Uterus (tissue), 4 donors: ENCODE results near the gene ATN1. TPM values are rescaled to one million over a fixed set of nuclear protein-coding genes. Genes with fewer than 3 reads are reported as not detected.

Experiments
- DNase-seq, 2 donors: peaks; one replicate each; pipeline ENCODE4 v3.0.0-alpha.2; 2019 to 2020
- H3K27ac ChIP-seq, 2 donors: fragments of 200-600 bp; sonication (generic); 1 replicate in 1 of 2; 2 replicates in 1 of 2; pipeline ENCODE4 v1.5.1; 2016 to 2018
- H3K27me3 ChIP-seq, 2 donors: fragments of 200-600 bp; sonication (generic); one replicate each; pipeline ENCODE4 v1.5.1; 2018 to 2019; ENCODE audit warnings: control low read depth in 1 of 2
- H3K36me3 ChIP-seq, 2 donors: fragments of 200-600 bp; sonication (generic); one replicate each; pipeline ENCODE4 v1.5.1; 2019; ENCODE audit warnings: control low read depth in 1 of 2
- H3K4me1 ChIP-seq, 2 donors: fragments of 200-600 bp; sonication (generic); one replicate each; pipeline ENCODE4 v1.5.1; 2018 to 2019; ENCODE audit warnings: control low read depth in 1 of 2
- H3K4me3 ChIP-seq, 2 donors: fragments of 200-600 bp; sonication (generic); 1 replicate in 1 of 2; 2 replicates in 1 of 2; pipeline ENCODE4 v1.5.1; 2018 to 2019; ENCODE audit warnings: mild to moderate bottlenecking in 1 of 2
- H3K9me3 ChIP-seq, 2 donors: fragments of 200-600 bp; sonication (generic); one replicate each; pipeline ENCODE4 v1.5.1; 2019; ENCODE audit warnings: control low read depth in 1 of 2
- POLR2A ChIP-seq, 2 donors: fragments of 450-650 bp; IDR thresholded peaks; one replicate each; pipeline ENCODE4 v1.6.1; 2016; ENCODE audit warnings: antibody characterized with exemption in 2 of 2, mild to moderate bottlenecking in 1 of 2, moderate library complexity in 1 of 2
- intact Hi-C: fragments of 100-400 bp; cut with DNase I; formaldehyde crosslinking; loops from one replicate; pipeline ENCODE4 v1.15.1; 2023; ENCODE audit warnings: low total_unique reads
- total RNA-seq, 4 donors: library from RNA; depleted of rRNA in 3 of 4; stranded (reverse); fragments of >200 nt in 3 of 4; gene quantifications; one replicate each; pipeline versions ENCODE4 v1.1.0 to v1.2.4, GENCODE V29; 2014 to 2023
- TF ChIP-seq, protein P1 (sequence below), 4 experiments: fragments of 200-600 bp in 2 of 4; fragments of 450-650 bp in 2 of 4; sonication (generic) in 2 of 4; IDR thresholded peaks; one replicate each; pipeline ENCODE4 v1.5.1; 2016 to 2019; ENCODE audit warnings: antibody characterized with exemption in 4 of 4, mild to moderate bottlenecking in 2 of 4, moderate library complexity in 1 of 4
- donor health status: DM: yes; HTN: yes; CAD: no.

ATN1 gene
- total RNA-seq, 4 donors from 2014 or later = 10.8 to 283 (median 28.7) TPM

DNA sequence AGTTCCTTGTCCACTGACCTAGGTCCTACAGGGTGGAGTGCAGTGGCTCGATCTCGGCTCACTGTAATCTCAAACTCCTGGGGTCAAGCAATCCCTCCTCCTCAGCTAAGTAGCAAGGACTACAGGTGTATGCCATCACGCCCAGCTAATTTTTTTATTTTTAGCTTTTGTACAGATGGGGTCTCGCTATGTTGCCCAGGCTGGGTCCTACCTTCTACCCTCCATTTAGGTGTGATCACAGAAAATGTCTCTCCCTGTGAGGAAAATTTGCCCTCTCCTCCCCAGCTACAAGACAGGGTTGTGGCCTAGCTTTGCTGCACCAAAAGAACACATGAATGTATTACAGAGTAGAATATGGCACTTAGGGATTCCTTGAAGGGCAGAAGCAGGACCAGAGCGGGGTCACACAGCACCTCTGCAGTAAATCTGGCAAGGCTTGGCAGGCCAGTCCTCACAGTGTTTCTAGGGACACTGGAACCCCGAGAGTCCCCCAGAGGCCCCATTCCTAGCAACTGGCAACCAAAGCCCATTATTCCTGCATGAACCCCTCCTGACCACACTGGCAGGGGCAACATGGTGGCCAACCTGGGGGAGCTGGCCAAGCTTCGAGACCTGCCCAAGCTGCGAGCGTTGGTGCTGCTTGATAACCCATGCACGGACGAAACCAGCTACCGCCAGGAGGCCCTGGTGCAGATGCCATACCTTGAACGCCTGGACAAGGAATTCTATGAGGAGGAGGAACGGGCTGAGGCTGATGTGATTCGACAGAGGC is 15.4 kb upstream of the ATN1 start:
- DNase-seq = no peak
- Histone ChIP-seq H3K9me3 (no peaks in the 10 kb centered on the region), H3K4me3 (no peak overlapping the region), H3K36me3 (no peaks in the 10 kb centered on the region), H3K4me1 (no peaks in the 10 kb centered on the region), H3K27me3 (no peaks in the 10 kb centered on the region), H3K27ac (no peak overlapping the region)
- no peak for TF ChIP-seq POLR2A (IDR thresholded peaks at IDR 0.05)
- TF ChIP-seq, protein P1, sequence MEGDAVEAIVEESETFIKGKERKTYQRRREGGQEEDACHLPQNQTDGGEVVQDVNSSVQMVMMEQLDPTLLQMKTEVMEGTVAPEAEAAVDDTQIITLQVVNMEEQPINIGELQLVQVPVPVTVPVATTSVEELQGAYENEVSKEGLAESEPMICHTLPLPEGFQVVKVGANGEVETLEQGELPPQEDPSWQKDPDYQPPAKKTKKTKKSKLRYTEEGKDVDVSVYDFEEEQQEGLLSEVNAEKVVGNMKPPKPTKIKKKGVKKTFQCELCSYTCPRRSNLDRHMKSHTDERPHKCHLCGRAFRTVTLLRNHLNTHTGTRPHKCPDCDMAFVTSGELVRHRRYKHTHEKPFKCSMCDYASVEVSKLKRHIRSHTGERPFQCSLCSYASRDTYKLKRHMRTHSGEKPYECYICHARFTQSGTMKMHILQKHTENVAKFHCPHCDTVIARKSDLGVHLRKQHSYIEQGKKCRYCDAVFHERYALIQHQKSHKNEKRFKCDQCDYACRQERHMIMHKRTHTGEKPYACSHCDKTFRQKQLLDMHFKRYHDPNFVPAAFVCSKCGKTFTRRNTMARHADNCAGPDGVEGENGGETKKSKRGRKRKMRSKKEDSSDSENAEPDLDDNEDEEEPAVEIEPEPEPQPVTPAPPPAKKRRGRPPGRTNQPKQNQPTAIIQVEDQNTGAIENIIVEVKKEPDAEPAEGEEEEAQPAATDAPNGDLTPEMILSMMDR (IDR thresholded peaks at IDR 0.05) = no peak
- intact Hi-C loops = no loop called here

DNA sequence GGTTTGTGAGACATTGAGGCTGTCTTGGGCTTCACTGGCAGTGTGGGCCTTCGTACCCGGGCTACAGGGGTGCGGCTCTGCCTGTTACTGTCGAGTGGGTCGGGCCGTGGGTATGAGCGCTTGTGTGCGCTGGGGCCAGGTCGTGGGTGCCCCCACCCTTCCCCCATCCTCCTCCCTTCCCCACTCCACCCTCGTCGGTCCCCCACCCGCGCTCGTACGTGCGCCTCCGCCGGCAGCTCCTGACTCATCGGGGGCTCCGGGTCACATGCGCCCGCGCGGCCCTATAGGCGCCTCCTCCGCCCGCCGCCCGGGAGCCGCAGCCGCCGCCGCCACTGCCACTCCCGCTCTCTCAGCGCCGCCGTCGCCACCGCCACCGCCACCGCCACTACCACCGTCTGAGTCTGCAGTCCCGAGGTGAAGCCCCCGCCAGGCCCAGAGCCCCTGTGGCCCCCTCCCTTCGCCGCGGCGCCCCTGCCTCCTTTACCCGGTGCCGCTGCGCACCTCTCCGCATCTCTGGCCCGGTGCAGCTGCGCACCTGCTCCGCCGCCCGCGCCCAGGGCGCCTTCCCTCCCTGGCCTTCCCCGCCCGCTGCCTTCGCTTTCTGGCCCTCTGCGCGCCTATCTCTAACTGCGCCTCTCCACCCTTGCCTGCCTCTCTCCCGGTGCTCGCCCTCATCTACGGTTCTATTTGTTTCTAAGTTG is 13.4 kb upstream of the ATN1 start, which contains the start of gene ENO2:
TSS of gene ENO2 (plus strand) at position 335 of the 701 bp plus-strand sequence. CDS start 1,253 bp downstream, outside the sequence.
- Histone ChIP-seq H3K27me3 (no peaks in the 10 kb centered on the region), H3K27ac (peak within 1 kb of the TSS; percentile 88), H3K36me3 (no peaks in the 10 kb centered on the region), H3K4me3 (peak within 1 kb of the TSS; percentile 64 to 72), H3K4me1 (no peaks in the 10 kb centered on the region), H3K9me3 (no peaks in the 10 kb centered on the region)
- intact Hi-C loops = no loop called here
- peak; percentile 80 to 83 for DNase-seq
- TF ChIP-seq POLR2A (IDR thresholded peaks at IDR 0.05) = peak in 1 of 2 donors; percentile 57
- TF ChIP-seq, protein P1 (IDR thresholded peaks at IDR 0.05) = no peak

DNA sequence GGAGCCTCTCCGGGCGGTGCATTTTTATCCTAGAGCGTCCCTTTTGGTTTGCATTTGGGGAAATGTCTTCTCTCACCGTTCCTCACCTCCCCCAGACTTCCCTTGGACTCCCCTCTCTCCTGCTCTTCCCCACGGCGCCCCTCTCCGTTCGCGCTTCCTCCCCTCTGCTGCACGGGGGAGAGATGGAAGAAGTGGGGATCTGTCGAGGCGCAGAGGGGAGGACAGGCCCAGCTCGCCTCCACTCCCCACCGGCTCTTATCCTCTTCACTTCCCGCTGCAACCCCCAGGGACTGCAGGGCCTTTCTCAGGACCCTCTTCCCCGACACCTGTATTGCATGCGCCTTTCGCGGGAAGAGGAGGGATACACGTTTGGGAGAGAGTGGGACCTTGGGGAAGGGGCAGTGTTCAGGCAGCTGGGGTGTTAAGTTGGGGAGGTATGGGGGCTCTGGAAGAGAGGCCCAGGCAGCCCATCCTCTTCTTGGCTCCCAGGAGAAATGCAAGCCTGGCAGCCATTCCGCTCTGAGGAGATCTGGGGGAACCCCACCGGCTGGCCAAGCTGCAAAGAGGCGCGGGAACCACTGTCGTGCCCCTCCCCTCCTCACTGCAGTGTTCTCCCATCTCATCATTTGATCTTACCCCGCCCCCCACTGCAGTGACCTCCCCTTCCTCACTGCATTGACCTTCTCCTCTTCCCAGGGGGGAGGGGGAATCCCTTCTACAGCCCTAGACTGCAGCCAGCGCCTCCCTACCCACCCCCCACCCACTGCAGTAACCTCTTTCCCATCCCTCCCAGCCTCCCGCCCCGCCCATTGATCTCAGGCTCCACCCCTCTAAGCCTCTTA is 12.6 kb upstream of the ATN1 start:
- no peaks in the 10 kb centered on the region for H3K36me3 ChIP-seq
- DNase-seq = peak in 1 of 2 donors; percentile 51
- H3K9me3 ChIP-seq = no peaks in the 10 kb centered on the region
- intact Hi-C loops = no loop called here
- peak overlapping the region; percentile 88 for H3K27ac ChIP-seq
- peak overlapping the region; percentile 64 to 72 for H3K4me3 ChIP-seq
- TF ChIP-seq, protein P1 (IDR thresholded peaks at IDR 0.05) = no peak
- no peak for TF ChIP-seq POLR2A (IDR thresholded peaks at IDR 0.05)
- no peaks in the 10 kb centered on the region for H3K27me3 ChIP-seq
- no peaks in the 10 kb centered on the region for H3K4me1 ChIP-seq

DNA sequence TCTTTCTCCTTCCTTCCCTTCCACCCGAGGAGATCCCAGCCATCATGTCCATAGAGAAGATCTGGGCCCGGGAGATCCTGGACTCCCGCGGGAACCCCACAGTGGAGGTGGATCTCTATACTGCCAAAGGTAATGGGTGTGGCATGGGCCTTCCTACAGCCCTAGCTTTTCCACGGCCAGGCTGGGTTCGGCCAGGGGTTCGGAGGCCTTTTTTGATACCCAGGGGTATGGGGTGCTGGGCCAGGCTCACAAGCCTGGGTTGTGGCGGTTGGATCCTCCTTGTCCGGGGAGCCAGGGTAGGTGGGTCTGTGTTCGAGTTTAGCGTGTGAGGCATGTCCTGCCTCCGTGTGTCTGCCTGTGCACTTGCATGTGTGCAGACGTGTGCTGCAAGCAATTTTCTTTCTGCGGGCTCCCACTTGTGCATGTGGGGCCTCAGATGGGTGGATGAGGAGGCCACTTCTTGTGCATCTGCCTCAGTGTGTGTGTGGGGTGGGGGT is 11.9 kb upstream of the ATN1 start:
- Histone ChIP-seq H3K4me1 (no peaks in the 10 kb centered on the region), H3K27me3 (no peaks in the 10 kb centered on the region), H3K4me3 (peak overlapping the region in 1 of 2 donors; percentile 72), H3K27ac (peak overlapping the region; percentile 88), H3K9me3 (no peaks in the 10 kb centered on the region), H3K36me3 (no peaks in the 10 kb centered on the region)
- no peak for DNase-seq
- intact Hi-C loops = no loop called here
- TF ChIP-seq POLR2A (IDR thresholded peaks at IDR 0.05) = no peak
- TF ChIP-seq, protein P1 (IDR thresholded peaks at IDR 0.05) = no peak
